ENCODE data around the gene METTL5. TPM values are rescaled to one million over a fixed set of nuclear protein-coding genes. Genes with fewer than 3 reads are reported as not detected.

METTL5 gene
- total RNA-seq, result 59.1 and 65.3 TPM in 2 replicates

DNA sequence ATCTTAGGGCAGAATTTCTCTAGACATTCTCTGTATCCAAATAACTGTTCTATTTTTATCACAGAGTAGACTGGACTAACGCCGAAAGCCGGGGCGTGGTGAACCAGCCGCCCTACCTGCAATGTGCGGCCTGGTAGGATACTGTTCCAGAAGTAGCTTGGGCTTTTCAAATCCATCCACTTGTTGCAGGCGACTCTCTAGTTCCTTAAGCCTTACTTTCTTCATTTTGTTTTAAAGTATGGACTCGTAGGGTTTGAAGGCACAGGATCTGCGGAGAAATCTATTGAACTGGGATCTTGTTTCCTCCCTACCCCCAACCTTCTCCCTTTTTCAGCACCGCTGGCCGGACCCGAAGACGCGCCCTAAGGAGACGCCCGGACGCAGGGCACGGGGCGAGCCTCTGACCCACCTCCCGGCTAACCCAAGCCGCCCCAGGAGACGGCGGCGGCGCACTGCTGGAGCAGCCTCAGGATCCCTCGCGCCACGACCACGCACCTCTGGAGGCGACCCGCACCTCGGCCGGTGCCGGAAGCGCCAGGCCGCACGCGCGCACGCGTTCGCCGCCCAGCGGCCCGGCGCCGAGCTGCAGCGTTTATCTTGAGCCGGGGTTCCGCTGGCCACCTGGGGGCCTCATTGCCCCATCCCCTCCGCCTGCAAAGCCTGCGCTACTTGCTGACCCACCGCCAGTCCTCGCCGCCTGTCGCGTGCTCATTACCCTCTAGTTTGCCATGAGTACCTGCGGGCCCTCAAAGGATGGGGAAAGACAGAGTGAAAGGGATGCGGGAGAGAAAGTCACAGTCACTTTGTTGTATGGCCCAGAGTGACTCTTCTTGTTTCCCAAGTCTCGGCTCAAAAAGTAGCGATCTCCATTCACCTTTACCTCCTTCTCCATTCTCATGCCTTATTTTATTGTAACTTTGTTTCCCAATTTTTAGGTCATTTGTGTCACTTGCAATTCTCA is at the start of gene METTL5:
METTL5 (minus strand) TSS at position 533 of the 961 bp plus-strand sequence; CDS start at position 225, 308 bp downstream.

DNA sequence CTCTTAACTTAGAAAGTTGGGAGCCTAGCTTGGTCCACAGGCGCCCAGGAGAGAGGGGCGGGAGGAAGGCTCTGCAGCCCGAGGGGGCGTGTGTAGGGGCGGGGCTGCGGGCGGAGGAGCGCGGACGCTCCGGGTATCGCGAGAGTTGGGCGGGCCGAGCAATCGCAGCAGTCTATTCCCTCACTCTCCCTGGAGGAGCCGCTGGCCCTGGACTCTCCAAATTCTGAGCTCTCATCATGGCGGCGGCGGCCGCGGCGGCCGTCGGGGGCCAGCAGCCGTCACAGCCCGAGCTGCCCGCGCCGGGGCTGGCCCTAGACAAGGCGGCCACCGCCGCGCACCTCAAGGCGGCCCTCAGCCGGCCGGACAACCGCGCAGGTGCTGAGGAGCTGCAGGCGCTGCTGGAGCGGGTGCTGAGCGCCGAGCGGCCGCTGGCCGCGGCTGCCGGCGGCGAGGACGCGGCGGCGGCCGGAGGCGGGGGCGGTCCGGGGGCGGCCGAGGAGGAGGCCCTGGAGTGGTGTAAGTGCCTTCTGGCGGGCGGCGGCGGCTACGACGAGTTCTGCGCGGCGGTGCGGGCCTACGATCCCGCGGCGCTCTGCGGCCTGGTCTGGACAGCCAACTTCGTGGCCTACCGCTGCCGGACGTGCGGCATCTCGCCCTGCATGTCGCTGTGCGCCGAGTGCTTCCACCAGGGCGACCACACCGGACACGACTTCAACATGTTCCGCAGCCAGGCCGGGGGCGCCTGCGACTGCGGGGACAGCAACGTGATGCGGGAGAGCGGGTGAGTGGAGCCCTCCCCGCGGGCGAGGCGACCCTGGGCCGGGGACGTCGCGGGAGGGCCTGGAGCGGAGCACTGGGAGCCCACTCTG is 2.8 kb upstream of the METTL5 start, which contains the start of gene UBR3:
UBR3 (plus strand) TSS at position 183 of the 869 bp plus-strand sequence; CDS start at position 237, 54 bp downstream.

DNA sequence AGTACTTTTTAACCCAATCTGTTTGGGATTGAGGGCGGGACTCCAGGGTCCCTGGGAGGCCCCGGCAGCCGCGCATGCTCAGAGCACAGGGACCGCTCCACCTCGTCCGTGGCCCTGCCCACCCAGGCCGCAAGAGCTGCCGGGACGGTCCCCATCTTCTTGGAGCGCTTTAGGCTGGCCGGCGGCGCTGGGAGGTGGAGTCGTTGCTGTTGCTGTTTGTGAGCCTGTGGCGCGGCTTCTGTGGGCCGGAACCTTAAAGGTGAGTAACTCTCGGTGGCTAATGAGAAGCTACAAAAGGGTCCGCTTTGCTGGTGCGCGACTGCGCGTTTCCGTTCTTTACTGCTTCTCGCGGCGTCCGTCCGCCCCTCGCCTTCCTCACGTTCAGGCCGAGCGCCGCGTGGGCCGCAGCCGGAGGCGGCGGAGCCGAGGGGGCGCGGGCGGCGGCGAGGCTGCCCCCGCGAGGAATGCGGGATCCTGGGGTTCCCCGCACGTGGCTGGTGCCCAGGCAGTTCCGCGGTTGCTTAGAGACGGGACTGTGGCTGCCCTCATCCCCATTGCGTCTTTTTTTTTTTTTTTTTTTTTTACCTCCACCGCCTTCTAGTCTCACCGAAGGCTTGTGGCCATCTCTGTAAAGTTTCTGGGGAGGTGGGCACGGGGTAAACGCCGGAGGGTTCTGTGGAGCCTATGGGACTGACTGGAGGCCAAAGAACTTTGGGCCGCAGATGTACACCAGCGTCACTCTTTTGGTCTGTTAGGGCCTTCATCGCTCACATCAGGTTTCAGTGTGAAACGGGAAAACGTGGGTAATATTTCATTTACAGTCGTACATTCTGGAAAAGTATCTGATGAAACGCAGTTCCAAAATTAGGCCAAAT is 25.8 kb downstream of the METTL5 start, which contains the start of gene SSB:
SSB (plus strand) TSS at position 154 of the 875 bp plus-strand sequence. CDS start 2,090 bp downstream, outside the sequence.

Other genes with a start within 250 kb of the METTL5 start
- gene PPIG, start 240.6 kb downstream of the METTL5 start, total RNA-seq, result 10.9 and 20.8 TPM in 2 replicates
- gene CFAP210, start 130.5 kb downstream of the METTL5 start, total RNA-seq, result not detected in 2 replicates
- gene PHOSPHO2, start 130.4 kb downstream of the METTL5 start, total RNA-seq, result 2.2 and 8.3 TPM in 2 replicates
- 4.1 and 7.4 TPM in 2 replicates for gene KLHL23, start 91.1 kb downstream of the METTL5 start, total RNA-seq
- gene SSB, start 26.0 kb downstream of the METTL5 start, total RNA-seq, result 63.9 and 110 TPM in 2 replicates
- 10.9 and 19.1 TPM in 2 replicates for gene UBR3, start 2.5 kb upstream of the METTL5 start, total RNA-seq